ENCODE data around the gene DARS1. TPM values are rescaled to one million over a fixed set of nuclear protein-coding genes. Genes with fewer than 3 reads are reported as not detected.

DARS1 gene
- total RNA-seq, 4 donors from 2014 or later, result 71.4 to 112 (median 81.2) TPM

DNA sequence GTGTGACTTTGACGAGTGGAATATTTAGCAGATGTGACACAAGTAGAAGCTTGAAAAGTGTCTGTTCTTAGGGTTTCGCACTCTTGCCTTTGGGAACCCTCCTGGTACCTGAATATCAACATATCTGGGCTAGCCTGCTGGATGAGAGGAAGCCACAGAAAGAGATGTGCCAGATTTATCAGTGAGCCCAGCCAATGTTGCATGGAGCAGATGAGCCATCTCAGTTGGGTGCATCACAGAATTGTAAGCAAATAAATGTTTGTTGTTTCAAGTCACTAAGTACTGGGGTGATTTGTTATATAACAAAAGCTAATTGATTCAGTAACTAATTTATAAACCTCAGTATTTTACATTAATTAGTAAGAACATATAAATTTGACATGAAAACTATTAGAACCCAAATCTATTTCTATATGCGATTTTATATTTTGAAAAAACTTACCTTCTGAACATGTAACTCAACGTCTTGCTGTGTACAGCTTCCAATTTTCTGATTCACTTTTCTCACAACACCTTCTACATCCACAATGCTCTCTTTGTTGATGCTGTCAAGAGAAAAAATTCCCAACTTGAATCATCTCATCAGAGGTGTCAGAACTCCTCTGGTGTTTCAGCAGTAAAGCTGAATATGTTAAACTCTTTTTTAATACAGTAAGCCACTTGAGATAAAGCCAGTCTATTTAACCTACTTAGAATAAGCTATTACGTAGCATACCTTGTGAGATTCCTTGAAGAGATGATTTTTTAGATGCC is 42.3 kb downstream of the DARS1 start:
- TF ChIP-seq, protein P1, sequence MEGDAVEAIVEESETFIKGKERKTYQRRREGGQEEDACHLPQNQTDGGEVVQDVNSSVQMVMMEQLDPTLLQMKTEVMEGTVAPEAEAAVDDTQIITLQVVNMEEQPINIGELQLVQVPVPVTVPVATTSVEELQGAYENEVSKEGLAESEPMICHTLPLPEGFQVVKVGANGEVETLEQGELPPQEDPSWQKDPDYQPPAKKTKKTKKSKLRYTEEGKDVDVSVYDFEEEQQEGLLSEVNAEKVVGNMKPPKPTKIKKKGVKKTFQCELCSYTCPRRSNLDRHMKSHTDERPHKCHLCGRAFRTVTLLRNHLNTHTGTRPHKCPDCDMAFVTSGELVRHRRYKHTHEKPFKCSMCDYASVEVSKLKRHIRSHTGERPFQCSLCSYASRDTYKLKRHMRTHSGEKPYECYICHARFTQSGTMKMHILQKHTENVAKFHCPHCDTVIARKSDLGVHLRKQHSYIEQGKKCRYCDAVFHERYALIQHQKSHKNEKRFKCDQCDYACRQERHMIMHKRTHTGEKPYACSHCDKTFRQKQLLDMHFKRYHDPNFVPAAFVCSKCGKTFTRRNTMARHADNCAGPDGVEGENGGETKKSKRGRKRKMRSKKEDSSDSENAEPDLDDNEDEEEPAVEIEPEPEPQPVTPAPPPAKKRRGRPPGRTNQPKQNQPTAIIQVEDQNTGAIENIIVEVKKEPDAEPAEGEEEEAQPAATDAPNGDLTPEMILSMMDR (IDR thresholded peaks at IDR 0.05; ENCODE audit: low read depth), result no peak

DNA sequence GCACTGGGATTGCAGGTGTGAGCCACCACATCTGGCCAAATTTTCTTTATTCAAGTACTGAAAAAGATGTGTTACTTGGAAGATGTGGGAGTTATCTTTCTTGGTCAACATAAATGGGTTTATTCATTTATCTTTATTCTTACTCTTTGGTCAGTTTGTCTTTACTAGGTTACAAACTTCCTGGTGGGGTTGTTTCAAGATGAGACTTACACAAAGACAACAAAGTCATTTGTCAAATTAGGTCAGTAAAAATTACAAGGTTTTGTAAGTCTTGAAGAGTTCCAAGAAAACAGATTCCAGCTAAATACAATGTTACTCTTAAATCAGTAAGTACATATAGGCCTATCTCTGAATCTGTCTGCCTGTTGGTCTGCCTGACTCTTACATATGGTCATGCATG is 48.9 kb downstream of the DARS1 start:
- TF ChIP-seq, protein P1 (IDR thresholded peaks at IDR 0.05; ENCODE audit: low read depth), result no peak

DNA sequence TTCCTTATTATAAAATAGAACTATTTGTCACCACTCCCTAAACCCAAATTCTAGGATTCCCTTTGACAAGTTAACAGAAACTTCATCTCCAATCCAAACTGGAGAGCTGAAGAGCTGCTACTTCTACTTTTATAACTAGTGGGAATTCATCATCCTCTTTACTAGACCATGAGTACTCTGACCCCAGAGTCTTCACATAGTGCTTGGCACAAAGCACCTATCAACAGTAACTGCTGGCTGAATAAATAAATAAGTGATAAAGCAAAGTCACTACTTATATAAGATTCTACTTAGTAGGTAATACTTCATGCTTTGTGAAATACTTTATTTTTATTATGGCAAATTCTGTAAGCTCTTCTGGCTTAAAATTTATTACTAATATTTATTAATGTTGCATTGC is 49.5 kb downstream of the DARS1 start:
- TF ChIP-seq, protein P1 (IDR thresholded peaks at IDR 0.05; ENCODE audit: low read depth), result no peak

DNA sequence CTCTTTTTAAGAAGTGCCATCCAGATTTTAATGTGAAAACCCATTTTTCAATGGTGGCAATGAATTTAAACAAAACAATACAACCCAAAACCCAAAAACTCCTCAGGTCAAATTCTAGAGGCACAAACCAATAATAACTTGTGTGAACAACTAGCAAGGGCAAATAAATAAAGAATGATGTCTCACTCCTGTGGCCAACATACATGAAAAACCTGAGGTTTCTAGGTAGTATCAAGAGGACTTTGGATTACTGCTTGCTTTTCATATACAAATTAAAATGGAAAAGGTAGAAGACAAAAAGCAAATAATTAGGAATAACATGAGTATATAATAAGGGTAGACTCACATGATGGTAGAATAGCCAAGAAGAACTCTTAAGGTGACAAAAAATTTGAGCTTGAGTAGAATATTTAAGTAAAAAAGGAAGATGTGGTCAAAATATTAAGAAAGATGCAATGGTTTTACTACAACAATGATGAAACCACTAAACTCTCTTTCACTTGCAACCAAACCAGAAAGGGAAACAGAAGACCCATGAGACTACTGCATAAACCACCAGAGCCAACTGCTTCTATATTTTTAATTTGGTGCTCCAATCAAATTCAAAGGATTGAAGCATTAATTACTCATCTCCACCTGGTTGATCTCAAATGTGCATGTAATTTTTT is 53.5 kb downstream of the DARS1 start:
- TF ChIP-seq, protein P1 (IDR thresholded peaks at IDR 0.05; ENCODE audit: low read depth), result no peak

DNA sequence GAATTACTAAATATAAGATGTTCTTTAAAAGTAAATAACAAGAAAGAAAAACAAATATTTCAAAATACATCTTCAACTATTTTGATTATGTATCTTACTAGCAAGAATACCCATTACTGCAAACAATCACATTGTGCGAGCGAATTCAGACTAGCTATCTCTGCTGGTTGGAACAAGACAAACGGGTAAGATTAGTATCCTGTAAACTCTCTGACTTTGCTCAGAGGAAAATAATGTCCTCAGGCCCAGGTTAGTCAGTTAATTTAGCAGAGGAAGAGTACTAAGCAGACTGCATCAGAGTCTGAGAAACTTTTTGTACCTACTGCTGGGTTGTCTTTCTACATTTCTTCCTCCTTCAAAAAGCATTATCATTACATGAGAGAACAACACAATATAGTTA is 58.8 kb downstream of the DARS1 start:
- TF ChIP-seq, protein P1 (IDR thresholded peaks at IDR 0.05; ENCODE audit: low read depth), result no peak

DNA sequence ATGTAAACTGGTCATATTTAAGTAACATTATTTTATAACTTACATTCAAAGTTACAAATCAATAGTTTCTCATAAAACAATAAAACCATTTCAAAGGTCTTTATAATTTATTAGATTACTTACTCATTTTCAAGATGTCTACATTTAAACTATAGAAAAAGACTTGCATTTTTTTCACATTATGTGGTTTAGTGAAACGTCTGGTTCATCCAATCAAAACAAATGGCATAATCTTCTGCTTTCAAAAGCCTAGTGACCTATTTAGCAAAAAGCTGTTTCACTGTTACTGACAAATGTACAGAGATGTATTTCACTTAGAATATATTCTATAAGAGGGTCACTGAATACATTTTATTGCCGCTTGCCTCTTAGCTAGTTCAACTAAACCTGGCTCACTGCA is 59.9 kb downstream of the DARS1 start:
- TF ChIP-seq, protein P1 (IDR thresholded peaks at IDR 0.05; ENCODE audit: low read depth), result no peak

DNA sequence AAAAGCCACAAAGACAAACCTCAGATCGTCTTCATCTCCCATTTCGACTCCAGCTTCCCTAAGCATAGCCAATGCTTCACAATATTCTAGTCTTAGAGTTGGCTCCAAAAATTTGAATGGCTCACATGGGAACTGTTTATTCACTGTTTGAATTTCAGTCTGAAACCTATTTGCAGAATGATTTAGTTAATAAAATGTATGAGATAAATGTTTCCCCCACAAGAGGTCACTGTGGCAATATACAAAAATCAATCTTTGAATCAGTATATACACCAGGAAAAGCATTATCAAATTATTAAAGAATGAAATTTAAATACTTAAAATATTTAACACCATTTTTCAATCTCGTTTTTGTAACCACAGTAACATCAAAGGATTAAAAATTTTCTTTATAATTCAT is 69.2 kb downstream of the DARS1 start:
- TF ChIP-seq, protein P1 (IDR thresholded peaks at IDR 0.05; ENCODE audit: low read depth), result no peak
